Measurements from ENCODE around the gene ROR2.

ROR2 gene

DNA sequence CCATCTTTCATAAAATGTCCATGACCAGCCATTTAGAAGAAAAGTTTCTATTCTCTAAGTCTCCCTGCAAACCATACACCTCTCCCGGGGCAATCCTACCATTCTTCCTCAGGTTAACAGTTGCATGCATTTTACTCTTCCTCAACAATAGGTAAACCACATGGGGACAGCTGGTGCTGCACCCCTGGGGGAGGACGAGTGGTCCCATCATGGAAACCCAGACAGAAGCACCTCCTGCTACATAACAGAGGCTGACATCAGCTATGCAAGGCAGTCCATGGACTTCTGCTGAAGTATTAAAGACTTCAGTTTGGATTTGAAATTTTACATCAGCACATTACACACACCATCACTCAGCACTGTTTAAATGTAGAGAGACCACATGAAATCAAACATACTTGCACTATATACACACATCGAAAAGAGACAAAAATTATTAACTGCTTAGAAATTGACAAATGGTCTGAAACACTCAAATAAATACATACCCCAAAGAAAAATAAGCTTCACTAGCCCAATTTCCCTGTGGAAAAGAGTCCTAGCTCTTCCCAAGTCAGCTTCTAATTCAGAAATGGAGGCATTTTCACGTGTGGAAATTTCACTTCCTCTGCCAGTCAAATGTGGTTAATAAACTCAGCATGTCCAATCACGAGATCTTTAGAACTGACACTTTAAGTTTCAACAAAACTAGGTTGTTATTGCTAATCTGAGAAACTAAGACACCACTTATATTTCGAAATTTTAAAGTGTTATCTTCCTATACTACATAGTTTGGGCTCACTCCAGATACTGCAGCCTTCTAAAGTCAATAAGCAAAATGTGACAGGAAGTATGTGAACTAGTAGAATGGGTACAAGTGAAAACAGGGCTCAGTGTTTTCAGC, 173.4 kb downstream of the ROR2 start:
- no peak for DNase-seq (ENCODE audit: low read depth, low spot score)

DNA sequence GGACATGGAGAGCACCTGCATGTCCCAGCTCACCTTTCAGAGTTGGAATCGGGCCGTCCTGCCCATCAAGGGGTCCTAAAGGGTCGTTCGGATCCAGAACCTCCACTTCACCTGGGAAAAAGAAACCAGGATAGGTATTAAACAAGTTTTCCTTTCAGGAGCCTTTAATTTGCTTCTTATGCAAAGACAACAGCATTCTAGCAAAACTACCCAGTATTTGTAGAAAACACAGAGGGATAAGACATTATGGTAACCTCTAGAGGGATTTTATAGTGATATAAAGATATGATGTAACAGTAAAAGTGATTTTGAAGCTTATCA, 174.4 kb downstream of the ROR2 start:
- DNase-seq (ENCODE audit: low read depth, low spot score): no peak

DNA sequence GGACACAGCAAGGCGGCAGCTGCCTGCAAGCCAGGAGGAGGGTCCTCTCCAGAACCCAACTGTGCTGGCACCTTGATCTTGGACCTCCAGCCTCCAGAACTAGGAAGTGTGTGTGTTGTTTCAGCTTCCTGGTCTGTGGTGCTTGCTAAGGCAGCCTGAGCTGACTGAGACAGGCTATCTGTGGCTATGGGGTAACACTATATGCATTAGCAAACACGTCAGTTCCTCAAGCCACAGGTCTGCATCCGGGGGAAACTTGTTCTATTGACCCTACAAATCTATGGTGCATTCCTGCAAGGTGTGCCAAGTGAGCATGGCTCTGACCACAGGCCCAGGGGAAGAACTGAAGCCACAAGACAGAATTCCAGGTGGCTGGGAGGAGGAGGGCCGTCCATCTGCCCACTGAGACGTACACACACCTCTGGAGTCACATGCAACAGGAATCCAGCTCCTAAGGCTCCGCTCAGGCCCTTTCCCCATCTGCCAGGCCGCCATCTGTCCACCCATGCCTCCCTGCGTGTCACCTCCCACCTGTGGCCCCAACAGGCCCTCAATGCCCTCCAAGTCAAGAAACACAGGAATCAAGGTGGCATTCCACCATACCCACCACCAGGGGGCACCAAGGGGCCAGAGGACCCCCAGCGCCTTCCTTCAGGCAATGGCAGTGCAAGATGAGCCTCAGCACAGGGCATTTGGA, 174.9 kb downstream of the ROR2 start:
- peak; percentile 78 for DNase-seq (ENCODE audit: low read depth, low spot score)

DNA sequence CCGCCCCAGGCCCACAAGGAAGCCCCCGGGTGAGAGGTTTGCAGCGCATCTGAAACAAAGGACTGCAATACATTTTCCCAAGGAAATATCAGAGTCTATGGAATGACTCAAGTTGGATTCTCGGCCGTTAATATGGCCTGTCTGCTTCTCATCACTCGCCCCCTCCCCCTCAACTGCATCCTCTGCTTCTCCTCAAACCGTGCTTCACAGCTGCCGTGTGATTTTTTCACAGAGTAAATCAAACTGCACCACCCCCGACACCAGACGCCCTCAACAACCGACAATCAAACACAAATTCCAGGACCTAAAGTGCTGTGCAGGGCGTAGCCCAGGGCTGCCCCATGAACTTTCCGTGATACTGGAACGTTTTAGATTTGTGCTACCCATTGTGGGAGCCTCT, 176.9 kb downstream of the ROR2 start:
- no peak for DNase-seq (ENCODE audit: low read depth, low spot score)

DNA sequence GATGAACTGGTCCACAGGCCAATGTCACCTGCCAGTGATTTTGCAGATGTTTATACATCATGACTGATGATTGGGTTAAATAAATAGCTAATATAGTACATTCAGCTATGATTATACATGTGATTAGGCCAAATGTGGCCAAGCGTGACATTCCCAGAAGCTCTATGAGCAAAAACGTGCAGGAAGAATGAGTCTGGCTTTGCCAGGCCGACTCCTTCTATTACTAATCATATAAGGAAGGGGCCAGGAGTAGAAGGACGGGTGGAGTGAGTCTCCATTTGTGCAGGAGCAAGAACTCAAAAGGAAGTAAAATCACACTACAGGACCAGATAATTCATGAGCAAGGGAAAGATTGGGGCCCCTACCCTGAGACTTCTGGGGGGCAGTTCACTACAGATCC, 178.2 kb downstream of the ROR2 start:
- DNase-seq (ENCODE audit: low read depth, low spot score): no peak

DNA sequence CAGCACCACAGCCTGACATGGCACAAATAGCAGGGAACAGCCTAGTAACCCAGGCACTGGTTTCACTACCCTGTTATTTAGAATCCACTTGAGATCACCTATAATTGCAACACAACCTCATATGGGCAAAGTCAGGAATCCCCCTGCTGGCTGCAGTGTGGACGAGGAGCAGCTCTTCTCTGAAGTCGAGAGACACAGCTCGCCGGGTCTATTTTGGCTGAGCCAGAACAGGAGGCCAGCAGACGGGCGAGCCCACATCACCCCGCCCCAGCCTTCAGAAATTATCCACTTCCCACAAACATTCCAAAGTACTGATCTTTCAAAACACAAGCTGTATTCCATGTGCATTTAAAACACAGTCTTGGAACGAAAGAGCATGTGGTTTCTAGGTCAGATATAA, 179.0 kb downstream of the ROR2 start:
- DNase-seq (ENCODE audit: low read depth, low spot score): peak; percentile 88

DNA sequence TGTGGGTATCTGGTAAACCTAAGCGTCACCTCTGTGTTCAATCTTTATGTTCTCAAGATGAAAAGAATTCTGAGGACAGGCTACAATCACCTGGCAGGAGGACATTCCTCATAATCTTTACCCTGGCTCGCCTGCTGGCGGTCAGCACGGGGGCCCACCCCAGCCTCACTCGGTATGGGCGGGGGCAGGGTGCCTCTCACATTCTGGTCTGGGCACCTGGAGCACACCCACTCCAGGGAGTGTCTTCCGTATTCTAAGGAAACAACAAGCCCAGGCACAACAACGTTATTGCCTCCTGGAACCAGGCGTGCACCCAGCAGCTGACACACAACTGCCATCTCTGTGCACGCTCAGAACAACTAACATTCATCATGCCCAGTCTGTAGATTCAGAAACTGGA, 179.8 kb downstream of the ROR2 start:
- no peak for DNase-seq (ENCODE audit: low read depth, low spot score)

DNA sequence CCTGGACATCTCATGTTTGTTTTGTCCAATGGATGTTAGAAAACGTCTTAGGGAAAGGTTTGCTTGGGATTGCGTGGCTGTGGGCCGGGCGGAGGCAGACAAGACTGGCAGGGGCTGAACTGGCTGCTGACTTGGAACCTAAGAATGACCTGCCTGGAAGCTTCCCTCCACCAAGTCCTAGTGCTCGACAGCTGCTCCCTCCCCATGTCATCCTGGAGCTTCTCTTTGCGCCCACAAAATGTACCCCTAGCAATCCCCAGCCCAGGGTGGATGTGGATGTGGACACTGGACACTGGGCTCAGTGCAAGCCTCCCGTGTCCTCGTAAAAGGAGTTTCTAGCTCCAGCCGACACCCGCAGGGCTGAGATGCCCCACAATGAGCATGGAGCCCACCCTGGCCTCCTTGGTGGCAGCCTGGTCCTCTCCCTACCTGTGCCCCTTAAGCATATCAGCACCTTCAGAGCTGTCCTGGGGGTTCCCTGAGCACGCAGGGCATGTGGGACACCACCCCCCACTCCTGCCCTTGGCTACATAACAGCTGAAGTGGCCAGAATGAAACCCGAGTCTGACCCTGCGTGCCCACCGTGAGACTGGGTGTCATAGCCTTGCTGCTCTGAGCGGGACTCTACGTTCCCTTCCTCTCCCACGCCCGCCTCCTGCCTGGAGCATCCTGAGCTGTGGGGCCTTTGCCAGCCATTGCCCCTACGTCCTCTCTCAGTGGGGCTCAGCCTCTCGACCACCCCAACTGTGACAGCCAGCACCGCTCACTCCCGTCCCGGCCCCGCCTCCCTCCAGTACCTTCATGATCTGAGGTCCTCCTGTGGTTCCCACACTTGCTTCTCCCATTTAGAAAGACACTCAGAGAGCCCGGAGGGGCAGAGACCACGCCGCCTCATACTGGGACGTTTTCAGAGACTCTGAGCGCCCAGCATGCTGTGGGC, 180.8 kb downstream of the ROR2 start:
- no peak for DNase-seq (ENCODE audit: low read depth, low spot score)

DNA sequence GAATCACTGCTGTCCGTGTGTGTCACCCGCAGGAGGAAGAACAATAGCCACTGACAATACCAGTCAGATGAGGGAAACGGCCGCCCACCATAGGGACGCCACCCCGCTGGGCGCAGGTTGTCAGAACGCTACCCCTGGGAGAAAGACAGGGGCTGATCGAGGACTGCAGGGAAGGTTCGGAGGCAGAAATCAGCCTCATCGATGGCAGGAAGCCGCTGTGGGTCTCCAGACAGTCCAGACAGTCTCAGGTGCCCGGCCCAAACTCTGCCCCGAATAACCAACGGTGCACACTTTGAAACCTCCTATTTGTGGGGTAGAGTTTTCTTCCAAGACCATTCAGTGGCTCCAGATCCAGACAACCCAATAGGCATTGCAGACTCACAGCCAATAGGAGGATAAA, 181.5 kb downstream of the ROR2 start:
- no peak for DNase-seq (ENCODE audit: low read depth, low spot score)

DNA sequence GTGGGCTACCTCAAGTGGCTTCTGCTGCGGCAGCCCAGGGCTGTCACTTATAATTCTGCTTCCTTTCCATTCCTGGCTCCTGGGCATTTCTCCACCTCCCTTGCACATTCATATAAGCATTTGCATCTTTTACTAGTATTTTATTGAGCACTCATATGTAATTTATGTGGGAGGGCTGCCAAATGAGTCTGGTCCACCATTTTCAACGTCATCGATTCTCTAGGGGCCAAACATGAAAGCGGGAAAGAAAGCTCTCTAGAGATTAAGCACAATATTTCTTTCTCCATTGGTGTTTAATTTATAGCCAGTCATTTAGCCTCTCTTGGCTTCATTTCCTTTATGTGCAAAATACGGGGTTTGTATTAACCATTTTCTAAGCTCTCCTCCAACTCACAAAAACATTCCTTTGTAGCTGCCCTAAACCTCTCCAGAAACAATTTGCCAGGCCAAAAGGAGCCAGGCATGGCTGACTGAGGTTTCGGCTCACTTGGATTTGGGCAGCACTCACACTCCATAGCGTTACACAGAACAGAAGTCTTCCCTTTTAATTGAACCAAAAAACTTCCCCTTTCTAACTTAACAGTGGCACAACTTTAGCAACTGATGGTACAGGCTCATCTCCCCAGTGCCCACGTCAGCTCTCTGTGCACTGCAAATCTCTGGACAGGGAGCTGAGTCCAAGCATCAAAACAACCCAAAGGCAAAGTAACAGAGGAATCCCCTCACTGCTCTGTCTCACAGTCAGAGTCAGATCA, 183.5 kb downstream of the ROR2 start:
- no peak for DNase-seq (ENCODE audit: low read depth, low spot score)

DNA sequence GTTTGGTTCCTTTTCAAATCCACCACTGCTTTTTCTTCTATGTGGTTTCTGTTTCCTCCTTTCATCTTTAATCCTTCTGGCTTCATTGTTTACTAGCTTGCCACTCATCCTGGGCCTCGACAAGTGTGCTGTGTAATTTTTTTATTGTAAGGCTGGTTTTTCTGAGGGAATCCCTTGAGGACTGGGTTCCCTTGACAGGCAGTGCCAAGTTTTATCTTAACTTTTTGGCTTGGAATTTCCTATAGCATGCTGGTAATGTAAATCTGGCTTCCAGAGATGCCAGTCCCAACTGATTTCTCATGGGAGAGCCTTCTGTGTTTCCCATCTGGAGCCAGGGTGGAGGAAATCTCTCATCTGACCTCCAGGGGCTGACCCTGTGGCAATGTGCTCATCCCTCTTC, 184.7 kb downstream of the ROR2 start:
- DNase-seq (ENCODE audit: low read depth, low spot score): no peak

DNA sequence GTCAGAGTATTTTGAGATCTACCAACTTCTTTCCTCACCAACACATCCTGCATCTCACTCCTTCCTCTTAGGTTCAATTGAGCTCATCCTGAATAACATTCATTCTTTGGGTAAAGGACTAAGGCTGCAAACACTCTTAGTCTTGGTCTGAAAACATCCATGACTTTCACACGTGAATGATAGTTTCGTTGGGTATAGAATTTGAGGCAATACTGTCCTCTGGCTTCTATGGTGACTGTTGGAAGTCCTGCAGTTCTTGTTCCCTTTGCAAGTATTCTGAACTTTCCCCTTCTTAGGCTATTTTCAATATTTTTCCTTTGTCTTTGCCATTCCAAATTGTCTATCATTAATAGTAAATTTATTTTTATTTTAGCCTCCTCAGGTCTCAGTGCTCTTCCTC, 185.4 kb downstream of the ROR2 start:
- no peak for DNase-seq (ENCODE audit: low read depth, low spot score)

DNA sequence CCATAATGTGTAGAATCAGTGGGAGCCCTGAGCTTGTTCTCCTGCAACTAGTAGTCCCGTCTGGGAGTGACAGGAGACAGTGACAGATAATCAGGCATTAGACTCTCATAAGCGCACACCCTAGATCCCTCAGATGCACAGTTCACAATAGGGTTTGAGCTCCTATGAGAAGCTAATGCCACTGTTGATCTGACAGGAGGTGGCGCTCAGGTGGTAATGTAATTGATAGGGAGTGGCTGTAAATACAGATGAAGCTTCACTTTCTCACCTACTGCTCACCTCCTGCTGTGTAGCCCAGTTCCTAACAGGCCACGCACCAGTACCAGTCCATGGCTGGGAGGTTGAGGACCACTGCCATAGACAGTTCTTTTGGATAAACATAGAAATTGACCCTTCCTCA, 188.7 kb downstream of the ROR2 start:
- DNase-seq (ENCODE audit: low read depth, low spot score): no peak

DNA sequence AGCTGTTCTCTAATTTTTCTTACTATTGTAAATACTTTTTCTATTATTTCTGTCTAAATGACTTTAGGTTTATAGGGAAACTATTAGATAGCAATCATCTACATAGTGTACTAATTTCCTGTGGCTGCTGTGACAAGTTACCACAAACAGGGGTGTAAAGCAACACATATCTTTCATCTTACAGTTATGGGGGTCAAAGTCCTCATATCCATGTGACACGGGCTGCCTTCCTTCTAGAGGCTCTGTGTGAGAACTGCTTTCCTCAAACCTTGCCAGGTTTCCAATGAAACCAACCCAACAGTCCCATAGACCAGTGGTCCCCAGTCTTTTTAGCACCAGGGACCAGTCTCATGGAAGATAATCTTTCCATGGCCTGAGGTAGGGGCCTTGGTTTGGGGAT, 189.1 kb downstream of the ROR2 start:
- DNase-seq (ENCODE audit: low read depth, low spot score): no peak

DNA sequence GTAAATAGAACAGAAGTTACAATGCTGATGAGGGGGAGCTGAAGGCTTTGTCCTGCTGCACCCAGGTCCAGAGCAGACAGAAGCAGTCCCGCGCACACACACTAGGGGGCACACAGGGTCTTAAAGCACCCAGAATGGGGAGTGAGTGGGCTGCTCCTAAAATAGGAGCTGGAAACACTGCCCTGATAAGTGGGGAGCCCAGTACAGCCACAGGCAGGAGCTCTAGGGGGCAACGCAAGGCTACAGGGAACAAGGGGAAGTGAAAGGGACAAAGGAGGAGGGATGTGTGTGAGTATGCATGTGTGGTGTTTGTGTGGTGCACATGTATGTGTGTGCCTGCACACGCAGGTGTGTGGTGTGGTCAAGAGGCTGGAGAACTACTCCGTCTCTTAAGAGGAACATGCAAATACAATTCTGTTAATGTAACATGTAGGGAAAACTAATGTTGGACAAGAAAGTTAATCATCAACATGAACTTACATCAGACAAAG, 191.5 kb downstream of the ROR2 start:
- DNase-seq (ENCODE audit: low read depth, low spot score): peak; percentile 38

DNA sequence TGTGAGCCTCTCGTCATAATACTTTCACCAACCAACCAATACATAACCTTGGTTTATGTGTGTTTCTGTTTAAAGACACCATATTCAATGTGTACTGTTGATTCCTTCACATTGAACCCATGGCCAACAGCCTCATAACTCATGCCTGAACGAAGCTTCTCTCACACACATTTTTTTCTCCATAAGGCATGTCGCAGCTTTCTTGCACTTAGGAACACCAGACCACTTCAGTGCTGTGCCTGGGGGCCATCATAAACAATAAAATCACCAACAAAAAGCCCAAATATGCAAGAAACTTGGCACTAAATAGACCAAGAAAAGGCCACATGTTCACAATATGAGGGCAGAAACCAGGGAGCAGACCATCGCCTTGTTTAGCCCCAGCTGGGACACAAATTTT, 192.2 kb downstream of the ROR2 start:
- no peak for DNase-seq (ENCODE audit: low read depth, low spot score)

DNA sequence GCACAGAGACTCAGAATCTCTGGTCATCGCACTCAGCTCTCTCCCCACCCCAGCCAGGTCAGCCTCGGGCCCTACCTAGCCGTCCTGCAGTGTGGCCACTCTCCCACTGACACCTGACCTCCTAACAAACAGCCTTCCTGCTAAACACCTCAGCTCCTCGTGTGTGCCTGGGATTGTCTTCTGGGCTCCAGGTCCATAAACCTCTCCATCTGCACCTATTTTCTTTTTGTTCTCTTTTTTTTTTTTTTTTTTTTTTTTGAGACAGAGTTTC, 193.6 kb downstream of the ROR2 start:
- no peak for DNase-seq (ENCODE audit: low read depth, low spot score)

DNA sequence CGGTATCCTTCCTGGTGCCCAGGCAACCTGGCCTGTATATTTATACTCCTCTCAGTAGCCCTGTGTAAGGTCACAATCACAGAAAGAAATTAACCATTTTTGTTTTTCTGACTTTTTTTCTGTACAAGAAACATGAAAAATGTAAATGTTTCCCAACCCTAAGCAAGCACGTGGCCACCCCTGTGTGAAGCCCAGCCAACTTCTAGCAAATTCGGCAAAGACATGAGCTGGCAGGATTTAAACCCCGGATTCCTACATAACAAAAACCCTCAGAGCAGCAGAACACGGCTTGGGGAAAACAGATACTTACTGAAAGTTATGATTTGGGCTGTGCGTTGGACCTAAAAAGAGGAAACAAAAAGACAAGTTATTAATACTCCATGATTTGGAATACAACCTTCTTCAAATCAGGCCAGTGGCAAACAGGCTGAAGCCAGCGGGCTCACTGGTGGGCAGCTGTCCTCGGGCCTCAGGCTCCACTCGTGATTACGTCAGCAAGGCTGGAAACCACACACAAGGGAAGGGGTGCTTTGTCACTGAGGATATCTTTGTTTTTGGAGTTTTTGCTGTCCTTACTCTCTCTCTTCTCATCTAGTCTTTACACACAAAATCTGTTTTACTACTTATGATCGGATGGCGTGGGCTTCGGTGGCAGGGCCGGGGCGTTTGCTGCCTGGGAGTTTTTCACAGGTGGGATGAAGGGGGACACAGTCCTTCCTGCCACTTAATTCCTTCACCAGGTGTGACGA, 194.1 kb downstream of the ROR2 start:
- DNase-seq (ENCODE audit: low read depth, low spot score): no peak

DNA sequence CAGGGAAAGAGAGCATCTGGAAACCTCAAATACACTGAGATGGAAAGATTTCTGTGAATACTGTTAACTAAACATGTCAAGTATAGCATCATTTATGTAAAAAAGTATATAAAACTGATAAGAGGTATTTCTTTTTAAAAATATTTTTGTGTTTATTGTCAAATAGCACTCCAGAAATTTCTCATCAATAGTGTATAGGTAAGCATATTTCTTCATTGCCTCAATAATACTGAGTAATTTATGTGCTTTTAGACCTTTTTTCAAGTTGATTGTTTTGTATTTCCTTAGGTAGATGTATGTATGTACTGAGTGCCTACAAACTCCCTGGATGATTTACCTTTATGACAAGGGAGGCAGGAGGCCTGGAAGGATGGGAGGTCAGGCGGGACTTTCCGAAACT, 196.3 kb downstream of the ROR2 start:
- no peak for DNase-seq (ENCODE audit: low read depth, low spot score)

DNA sequence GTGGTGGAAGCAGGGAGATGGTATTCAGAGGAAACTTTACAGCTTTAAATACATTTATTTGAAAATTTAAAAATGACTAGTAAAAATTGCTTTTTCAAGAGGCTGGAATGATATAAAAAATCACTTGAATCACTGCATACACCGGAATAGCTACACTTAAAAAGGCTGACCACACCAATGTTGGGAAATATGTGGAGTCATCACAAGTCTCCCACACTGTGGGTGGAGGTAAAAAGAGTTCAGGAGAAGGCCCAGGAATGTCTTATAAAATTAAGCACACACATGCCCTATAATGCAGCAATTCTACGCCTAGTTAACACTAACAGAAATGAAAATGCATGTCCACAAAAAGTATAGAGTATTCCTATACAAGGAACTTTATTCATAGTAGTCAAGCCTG, 198.1 kb downstream of the ROR2 start:
- DNase-seq (ENCODE audit: low read depth, low spot score): peak; percentile 35

DNA sequence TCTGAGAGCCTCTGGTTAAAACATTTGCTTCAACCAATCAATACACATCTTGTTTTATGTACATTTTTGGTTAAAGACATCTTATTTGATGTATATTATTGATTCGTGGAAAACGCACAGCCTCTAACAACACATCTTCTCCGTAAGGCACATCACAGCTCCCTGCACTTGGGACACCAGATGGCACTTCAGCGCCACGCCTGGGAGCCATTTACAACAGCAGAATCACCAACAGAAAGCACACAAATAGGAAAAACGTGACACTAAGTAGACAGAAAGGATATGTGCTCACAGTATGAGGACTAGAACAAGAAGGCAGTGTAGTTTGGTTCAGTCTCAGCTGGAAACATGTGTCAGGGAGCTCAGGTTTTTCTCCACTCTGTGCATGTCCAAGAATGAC, 199.7 kb downstream of the ROR2 start:
- DNase-seq (ENCODE audit: low read depth, low spot score): no peak
